Stomach (tissue), 9 donors: ENCODE measurements around the gene COX7B. TPM values are rescaled to one million over a fixed set of nuclear protein-coding genes. Genes with fewer than 3 reads are reported as not detected.

Experiments used
- DNase-seq, 2 donors: peaks; one replicate each; pipeline versions ENCODE4 v3.0.0 to v3.0.0-alpha.2; 2013 to 2019
- H3K27ac ChIP-seq, 5 donors: fragments of 200-600 bp in 4 of 5; sonication (generic) in 4 of 5; one replicate each; pipeline ENCODE4 v1.5.1; 2013 to 2019; ENCODE audit warnings: mild to moderate bottlenecking in 1 of 5, moderate library complexity in 1 of 5
- H3K27me3 ChIP-seq, 3 donors: fragments of 200-600 bp; sonication (generic); one replicate each; pipeline ENCODE4 v1.5.1; 2017 to 2019; ENCODE audit warnings: mixed run types in 1 of 3
- H3K36me3 ChIP-seq, 4 donors: fragments of 200-600 bp; sonication (generic); 1 replicate in 3 of 4; 2 replicates in 1 of 4; pipeline ENCODE4 v1.5.1; 2016 to 2019
- H3K4me1 ChIP-seq, 4 donors: fragments of 200-600 bp; sonication (generic); one replicate each; pipeline ENCODE4 v1.5.1; 2016 to 2019
- H3K4me3 ChIP-seq, 4 donors: fragments of 200-600 bp; sonication (generic) in 3 of 4; one replicate each; pipeline ENCODE4 v1.5.1; 2016 to 2019; ENCODE audit warnings: mild to moderate bottlenecking in 1 of 4
- H3K9me3 ChIP-seq, 4 donors: fragments of 200-600 bp; sonication (generic); one replicate each; pipeline ENCODE4 v1.5.1; 2016 to 2019
- CTCF ChIP-seq, 7 experiments: fragments of 450-650 bp in 4 of 7; fragments of 200-600 bp in 3 of 7; sonication (generic) in 3 of 7; IDR thresholded peaks; one replicate each; pipeline ENCODE4 v1.5.1; 2016 to 2019; ENCODE audit warnings: antibody characterized with exemption in 7 of 7, control low read depth in 2 of 7, mild to moderate bottlenecking in 1 of 7
- EP300 ChIP-seq: sonication (generic); formaldehyde crosslinking; IDR thresholded peaks from one replicate; pipeline ENCODE4 v1.6.1; 2017; ENCODE audit warnings: antibody characterized with exemption
- POLR2A ChIP-seq, 4 donors: fragments of 450-650 bp; IDR thresholded peaks; one replicate each; pipeline ENCODE4 v1.6.1; 2016; ENCODE audit warnings: antibody characterized with exemption in 4 of 4, control low read depth in 2 of 4, mild to moderate bottlenecking in 1 of 4, moderate library complexity in 1 of 4
- POLR2AphosphoS5 ChIP-seq, 3 donors: sonication (generic); formaldehyde crosslinking; IDR thresholded peaks; one replicate each; pipeline ENCODE4 v1.6.1; 2016; ENCODE audit warnings: antibody characterized with exemption in 3 of 3
- WGBS, 5 donors: extraction: QIAGEN DNeasy Blood & Tissue Kit in 3 of 5; methylation state at CpG; one replicate each; pipeline versions ENCODE4 v1.1.5 to v1.1.7; 2013 to 2018; 5-methylcytosine and 5-hydroxymethylcytosine counted together
- intact Hi-C: fragments of 100-400 bp; cut with DNase I; formaldehyde crosslinking; loops from one replicate; pipeline ENCODE4 v1.15.1; 2023; ENCODE audit warnings: low total_unique reads
- polyA plus RNA-seq, 3 donors: library from polyadenylated mRNA; stranded (reverse); fragments of 200-250 nt; gene quantifications; one replicate each; pipeline ENCODE4 v1.2.3, GENCODE V29; 2013
- total RNA-seq, 5 donors: library from RNA; depleted of rRNA; stranded (reverse); fragments of >200 nt; gene quantifications; one replicate each; pipeline versions ENCODE4 v1.1.0 to v1.2.3, GENCODE V29; 2014 to 2016
- donor health status: healthy with polysubstance abuse.
- donor health status: Bipolar disorder and iron deficiency.
- donor health status: healthy.

The COX7B gene
- total and polyA plus RNA-seq, 8 donors = 75.0 to 1,320 (median 695) TPM

DNA sequence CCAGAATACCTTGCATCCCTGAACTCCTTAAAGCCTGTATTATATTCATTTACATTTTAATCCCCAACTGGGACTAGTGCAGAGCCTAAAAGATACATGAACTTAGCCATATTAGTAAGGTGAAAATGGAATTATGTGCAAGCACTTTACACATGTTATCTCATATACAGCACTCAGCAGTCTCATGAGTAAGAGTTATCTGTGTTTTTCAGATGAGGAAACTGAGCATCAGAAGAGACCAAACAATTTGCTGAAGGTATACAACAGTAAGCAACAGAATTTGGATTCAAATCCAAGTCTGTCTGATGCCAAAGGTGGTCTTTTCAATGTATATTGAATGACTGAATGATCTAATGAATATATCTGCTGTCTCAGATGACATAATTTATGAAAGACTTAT, 23.5 kb downstream of the COX7B start:
- no peak for TF ChIP-seq CTCF (IDR thresholded peaks at IDR 0.05)
- no peak for TF ChIP-seq POLR2AphosphoS5 (IDR thresholded peaks at IDR 0.05)
- TF ChIP-seq POLR2A (IDR thresholded peaks at IDR 0.05) = no peak
- TF ChIP-seq EP300 = no peak
- Histone ChIP-seq H3K4me1 (peaks cover 0 to 25% (median 9%) of the 10 kb centered on the region in 4 donors), H3K27ac (no peak overlapping the region), H3K9me3 (no peaks in the 10 kb centered on the region), H3K4me3 (no peak overlapping the region), H3K27me3 (no peaks in the 10 kb centered on the region), H3K36me3 (no peaks in the 10 kb centered on the region)
- intact Hi-C loops = no loop called here
- DNase-seq = no peak

GRCh38 chrX:77924320-77924859, 25.1 kb downstream of the COX7B start:
- H3K36me3 ChIP-seq = no peaks in the 10 kb centered on the region
- TF ChIP-seq EP300 (no peak), POLR2AphosphoS5 (IDR thresholded peaks at IDR 0.05) (no peak), CTCF (IDR thresholded peaks at IDR 0.05) (no peak), POLR2A (IDR thresholded peaks at IDR 0.05) (no peak)
- 75 to 90% (median 80%) methylated on average over 8 of the region's 8 CpGs for WGBS, 5 donors
- no peak for DNase-seq
- no peak overlapping the region for H3K27ac ChIP-seq
- H3K4me3 ChIP-seq = no peak overlapping the region
- H3K4me1 ChIP-seq = peaks cover 0 to 14% (median 4%) of the 10 kb centered on the region in 4 donors
- H3K27me3 ChIP-seq = no peaks in the 10 kb centered on the region
- intact Hi-C loops = no loop called here
- no peaks in the 10 kb centered on the region for H3K9me3 ChIP-seq

- no peak overlapping the region for H3K27ac ChIP-seq
- TF ChIP-seq EP300 (no peak), POLR2AphosphoS5 (IDR thresholded peaks at IDR 0.05) (no peak), POLR2A (IDR thresholded peaks at IDR 0.05) (no peak), CTCF (IDR thresholded peaks at IDR 0.05) (no peak)
- peaks cover 0 to 14% (median 4%) of the 10 kb centered on the region in 4 donors for H3K4me1 ChIP-seq
- no peaks in the 10 kb centered on the region for H3K9me3 ChIP-seq
- no peak for DNase-seq
- H3K27me3 ChIP-seq = no peaks in the 10 kb centered on the region
- no peaks in the 10 kb centered on the region for H3K36me3 ChIP-seq
- intact Hi-C loops = no loop called here
- H3K4me3 ChIP-seq = no peak overlapping the region
- 6 to 28% (median 23%) methylated on average over 3 of the region's 3 CpGs for WGBS, 5 donors
These were observed 26.5 kb downstream of the COX7B start for GRCh38 chrX:77925764-77926163.

GRCh38 chrX:77930581-77930980, 31.3 kb downstream of the COX7B start:
- TF ChIP-seq POLR2AphosphoS5 (IDR thresholded peaks at IDR 0.05) = no peak
- no peak for TF ChIP-seq EP300
- no peak for TF ChIP-seq CTCF (IDR thresholded peaks at IDR 0.05)
- no peak for TF ChIP-seq POLR2A (IDR thresholded peaks at IDR 0.05)
- Histone ChIP-seq H3K4me1 (peaks cover 0 to 9% (median 3%) of the 10 kb centered on the region in 4 donors), H3K4me3 (no peak overlapping the region), H3K36me3 (no peaks in the 10 kb centered on the region), H3K27ac (no peak overlapping the region), H3K27me3 (no peaks in the 10 kb centered on the region), H3K9me3 (no peaks in the 10 kb centered on the region)
- 52 to 80% (median 59%) methylated on average over 1 of the region's 1 CpG for WGBS, 5 donors
- no peak for DNase-seq
- intact Hi-C loops = no loop called here
